GM18909 (cell line): Measurements from ENCODE around the gene KRTAP2-2.

Experiments used
- ATAC-seq: cut with Tn5 transposase; IDR thresholded peaks from one replicate; pipeline ENCODE4 v1.9.1; 2021; ENCODE audit warnings: mild to moderate bottlenecking; ENCODE audit not compliant: unreplicated experiment, poor library complexity

KRTAP2-2 gene

GRCh38 chr17:41029633-41030245, 25.3 kb downstream of the KRTAP2-2 start, which contains the start of gene KRTAP1-4:
TSS of gene KRTAP1-4 (minus strand) at chr17:41030195. CDS start at chr17:41030078, 117 bp downstream.
- no peak for ATAC-seq

GRCh38 chr17:41026715-41027471, 28.1 kb downstream of the KRTAP2-2 start, which contains the start of gene KRTAP1-5:
TSS of gene KRTAP1-5 (minus strand) at chr17:41027208. CDS start at chr17:41027155, 53 bp downstream.
- ATAC-seq = no peak

- ATAC-seq = no peak
Measured at GRCh38 chr17:41024697-41025096, 30.3 kb downstream of the KRTAP2-2 start.

- no peak for ATAC-seq
Measured at GRCh38 chr17:41020336-41020735, 34.7 kb downstream of the KRTAP2-2 start.

GRCh38 chr17:41019415-41019814, 35.6 kb downstream of the KRTAP2-2 start:
- ATAC-seq = no peak

- ATAC-seq = no peak
Measured at GRCh38 chr17:41018541-41018940, 36.5 kb downstream of the KRTAP2-2 start.

- no peak for ATAC-seq
Measured at GRCh38 chr17:41016578-41017215, 38.3 kb downstream of the KRTAP2-2 start.

- ATAC-seq = no peak
Measured at GRCh38 chr17:41015454-41015853, 39.6 kb downstream of the KRTAP2-2 start.

- ATAC-seq = no peak
Measured at GRCh38 chr17:41013606-41014005, 41.4 kb downstream of the KRTAP2-2 start.

GRCh38 chr17:41013181-41013580, 41.8 kb downstream of the KRTAP2-2 start:
- no peak for ATAC-seq

- no peak for ATAC-seq
Measured at GRCh38 chr17:41012326-41013120, 42.5 kb downstream of the KRTAP2-2 start.

- no peak for ATAC-seq
Measured at GRCh38 chr17:41010441-41010840, 44.6 kb downstream of the KRTAP2-2 start.

GRCh38 chr17:41009936-41010335, 45.1 kb downstream of the KRTAP2-2 start:
- no peak for ATAC-seq

GRCh38 chr17:41009301-41009760, 45.7 kb downstream of the KRTAP2-2 start:
- no peak for ATAC-seq

- ATAC-seq = no peak
Measured at GRCh38 chr17:41008811-41009210, 46.2 kb downstream of the KRTAP2-2 start, which contains the start of gene KRTAP3-1. TSS of gene KRTAP3-1 (minus strand) at chr17:41009128. CDS start at chr17:41009074, 54 bp downstream.
